Measurements from ENCODE around the gene TPD52L2.
"Not testable (repeated sequence)": the region's sequence is repeated elsewhere in the genome, so short reads cannot be mapped to it uniquely, and the experiment has no call there.

Gene TPD52L2

DNA sequence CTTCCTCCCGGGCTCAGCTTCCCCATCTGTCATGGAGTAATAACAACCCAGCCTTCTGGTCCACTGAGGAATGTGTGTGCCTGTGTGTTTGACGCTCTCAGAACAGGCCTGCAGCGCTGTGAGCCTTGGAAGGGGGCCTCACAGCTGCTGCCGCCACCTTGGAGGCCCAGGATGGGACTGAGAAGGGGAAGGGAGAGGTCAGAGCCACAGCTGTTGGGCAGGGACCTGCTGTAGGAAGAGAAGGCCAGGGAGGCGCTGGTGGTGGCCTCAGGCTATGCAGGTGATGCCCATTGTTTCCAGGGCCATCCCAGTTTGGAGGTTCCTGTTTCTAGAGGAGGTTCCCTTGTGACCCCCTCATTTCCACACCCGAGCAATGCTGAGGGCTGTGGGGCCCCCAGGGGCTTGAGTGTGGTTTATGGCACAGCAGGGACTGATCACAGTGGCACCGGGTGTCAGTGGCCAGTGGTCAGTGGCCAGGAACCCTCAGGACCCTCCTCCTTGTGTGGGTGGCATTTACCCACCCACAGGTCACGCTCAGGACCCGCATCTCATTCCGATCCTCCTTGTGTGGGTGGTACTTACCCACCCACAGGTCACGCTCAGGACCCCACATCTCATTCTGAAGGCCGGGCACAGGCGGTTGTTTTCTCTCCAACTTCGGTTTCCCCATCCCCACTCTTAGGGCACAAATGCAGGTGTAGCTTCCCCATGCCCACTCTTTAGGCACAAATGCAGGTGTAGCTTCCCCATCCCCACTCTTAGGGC, 14.0 kb downstream of the TPD52L2 start:
- no peak for DNase-seq (ENCODE audit: low read depth in 2 of 2)

GRCh38 chr20:63880901-63881300, 15.8 kb downstream of the TPD52L2 start:
- DNase-seq (ENCODE audit: low read depth in 2 of 2), result not testable (repeated sequence)

DNA sequence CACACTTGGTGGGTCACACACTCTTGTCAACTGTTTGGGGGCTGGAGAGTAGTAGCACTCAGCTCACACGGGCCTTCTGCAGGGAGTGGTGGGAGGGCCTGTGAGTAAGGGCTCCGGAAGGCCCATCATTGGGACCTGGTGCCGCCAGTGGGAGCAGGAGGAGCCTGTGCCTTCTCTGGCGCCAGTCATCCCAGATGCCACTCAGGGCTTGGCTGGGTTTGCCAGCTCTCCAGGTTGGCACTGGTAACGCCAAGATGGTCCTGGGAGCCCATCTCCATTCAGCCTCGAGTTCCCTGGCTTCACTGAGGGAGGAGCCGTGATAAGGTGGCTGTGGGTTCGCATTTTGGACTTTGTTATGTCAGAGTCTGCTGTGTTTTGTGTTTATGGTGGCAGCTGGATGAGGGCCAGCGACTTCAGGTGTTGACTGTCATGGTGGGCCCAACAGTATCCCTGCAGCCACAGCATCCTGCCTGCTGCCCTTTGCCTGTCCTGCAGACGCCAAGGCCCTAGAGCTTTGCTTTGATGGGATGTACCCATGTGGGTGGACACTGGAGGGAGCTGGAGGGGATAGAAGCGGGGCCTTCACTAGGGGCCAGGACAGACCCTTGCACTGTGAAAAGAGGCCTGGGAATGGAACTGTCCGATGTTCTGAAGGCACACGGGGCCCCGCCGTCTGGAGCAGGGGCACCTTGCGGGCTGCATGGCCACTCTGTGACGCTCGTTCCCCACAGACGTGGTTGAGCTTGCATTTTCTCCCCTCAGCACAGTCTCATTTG, 16.6 kb downstream of the TPD52L2 start:
- DNase-seq (ENCODE audit: low read depth in 2 of 2), result no peak

GRCh38 chr20:63882257-63883200, 17.5 kb downstream of the TPD52L2 start:
- no peak for DNase-seq (ENCODE audit: low read depth in 2 of 2)

DNA sequence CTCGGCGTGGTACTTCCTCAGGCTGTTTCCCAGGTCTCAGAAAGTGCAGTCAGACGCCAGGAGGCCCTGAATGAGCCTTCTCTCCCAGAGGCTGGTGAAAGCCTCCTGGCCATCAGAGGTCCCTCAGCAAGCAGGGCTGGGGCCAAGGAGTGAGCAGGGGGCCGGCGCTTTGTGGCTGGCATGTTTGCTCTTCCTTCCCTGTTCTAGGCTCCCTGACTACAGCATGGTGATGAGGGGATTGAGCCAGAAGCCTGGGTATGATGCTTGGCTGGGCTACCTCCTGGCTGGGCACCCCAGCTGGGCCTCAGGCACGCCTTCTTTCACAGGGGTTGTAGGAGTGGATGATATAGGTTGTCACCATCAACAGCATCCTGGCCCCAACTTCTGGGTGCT, 18.1 kb downstream of the TPD52L2 start:
- DNase-seq (ENCODE audit: low read depth in 2 of 2), result no peak

GRCh38 chr20:63884506-63885263, 19.6 kb downstream of the TPD52L2 start:
- DNase-seq (ENCODE audit: low read depth in 2 of 2), result no peak

- DNase-seq (ENCODE audit: low read depth in 2 of 2), result no peak
These were observed 20.4 kb downstream of the TPD52L2 start for GRCh38 chr20:63885264-63886053.

DNA sequence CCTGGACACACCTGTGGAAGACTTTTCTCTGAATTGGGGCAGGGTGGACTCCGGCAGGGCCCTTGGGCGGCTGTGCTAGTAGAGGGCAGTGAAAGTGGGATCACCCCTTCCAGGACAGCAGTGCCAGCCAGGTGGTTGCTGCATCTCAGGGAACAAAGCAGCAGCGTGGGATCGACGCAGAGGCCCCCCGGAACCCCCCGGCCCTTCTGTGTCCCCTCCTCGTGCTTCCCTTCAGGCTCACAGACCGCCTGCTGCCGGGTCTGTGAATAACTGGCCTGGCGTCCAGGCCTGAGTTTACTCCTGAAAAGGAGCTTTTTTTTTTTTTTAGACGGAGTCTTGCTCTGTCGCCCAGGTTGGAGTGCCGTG, 21.0 kb downstream of the TPD52L2 start:
- DNase-seq (ENCODE audit: low read depth in 2 of 2), result no peak

GRCh38 chr20:63886921-63887320, 21.9 kb downstream of the TPD52L2 start:
- no peak for DNase-seq (ENCODE audit: low read depth in 2 of 2)

- no peak for DNase-seq (ENCODE audit: low read depth in 2 of 2)
These were observed 24.5 kb downstream of the TPD52L2 start for GRCh38 chr20:63889241-63890200.

DNA sequence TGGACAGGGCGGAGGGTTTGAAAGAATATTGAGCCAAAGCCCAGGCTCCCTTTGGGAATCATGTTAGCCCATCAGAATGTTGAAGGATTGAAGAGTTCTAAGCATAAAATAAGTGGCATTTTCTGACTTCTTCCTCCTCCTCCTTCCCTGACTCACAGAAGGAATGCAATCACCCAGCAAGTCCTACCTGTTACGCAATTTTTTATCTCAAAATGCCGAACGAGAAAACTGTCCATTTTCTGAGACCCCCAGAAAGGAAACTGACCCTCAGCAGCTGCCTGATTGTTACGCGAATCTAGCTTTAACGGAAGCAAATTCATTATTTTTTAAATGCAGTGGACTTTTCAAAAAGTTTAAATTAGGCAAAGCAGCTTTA, 25.1 kb downstream of the TPD52L2 start:
- no peak for DNase-seq (ENCODE audit: low read depth in 2 of 2)

DNA sequence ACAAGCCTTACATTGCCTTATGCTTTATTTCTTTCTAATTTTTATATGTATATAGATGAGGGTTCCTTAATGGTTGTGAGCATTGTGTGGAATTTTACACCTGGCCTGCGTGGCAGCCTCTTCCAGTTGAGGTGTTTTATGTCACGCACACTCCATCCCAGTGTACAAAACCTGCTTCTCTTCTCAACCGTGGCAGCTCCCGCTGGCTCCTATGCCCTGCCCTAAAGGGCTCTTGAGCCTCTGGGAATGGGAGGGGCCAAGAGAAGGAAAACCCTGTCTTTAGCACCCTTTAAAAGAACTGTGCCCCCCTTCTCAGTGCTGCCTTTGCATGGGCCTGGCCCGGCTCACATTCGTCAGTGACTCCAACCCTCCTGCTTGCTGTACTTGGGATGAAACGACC, 25.5 kb downstream of the TPD52L2 start:
- no peak for DNase-seq (ENCODE audit: low read depth in 2 of 2)

GRCh38 chr20:63891061-63892002, 26.3 kb downstream of the TPD52L2 start:
- no peak for DNase-seq (ENCODE audit: low read depth in 2 of 2)

GRCh38 chr20:63892402-63892801, 27.3 kb downstream of the TPD52L2 start:
- DNase-seq (ENCODE audit: low read depth in 2 of 2), result no peak

- DNase-seq (ENCODE audit: low read depth in 2 of 2), result no peak
These were observed 28.9 kb downstream of the TPD52L2 start for GRCh38 chr20:63893999-63894357.

DNA sequence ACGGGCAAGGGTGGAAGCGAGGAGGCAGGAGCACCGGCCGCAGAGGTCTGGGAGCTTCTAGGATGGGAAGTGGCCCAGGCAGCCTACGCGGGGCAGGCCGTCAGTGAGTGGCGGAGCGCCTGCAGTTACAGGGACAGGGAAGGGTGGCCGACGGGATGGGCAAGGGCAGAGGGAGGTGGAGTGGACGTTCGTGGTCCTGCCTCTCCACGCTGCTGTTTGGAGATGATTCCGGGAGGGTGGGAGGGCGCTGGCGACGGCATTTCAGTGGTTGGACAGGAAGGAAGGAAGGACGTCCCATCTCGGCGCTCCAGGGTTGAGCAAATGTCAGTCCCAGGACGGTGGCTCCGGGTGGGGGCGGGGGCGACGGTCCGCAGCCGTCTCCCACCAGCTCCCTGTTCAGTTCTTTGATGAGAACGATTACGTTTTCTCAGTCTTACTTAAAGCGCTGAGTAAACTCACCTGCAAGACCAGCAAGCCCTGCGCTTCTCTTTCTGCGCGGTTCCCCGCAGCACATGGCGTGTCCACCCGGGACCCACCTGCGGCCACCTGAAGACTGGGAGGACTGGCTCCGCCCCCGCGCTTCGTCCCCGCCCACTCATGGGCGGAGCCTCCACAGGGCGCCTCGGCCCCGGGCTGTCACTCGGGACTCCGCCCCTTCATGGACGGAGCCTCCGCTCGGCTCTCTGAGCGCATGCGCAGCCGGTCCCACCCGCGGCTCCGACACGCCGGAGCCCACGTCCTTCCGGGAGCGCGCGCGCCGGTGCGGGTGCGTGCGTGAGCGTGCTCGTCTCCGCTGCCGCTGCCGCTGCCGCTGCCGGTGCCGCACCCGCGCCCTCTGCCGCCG, 29.5 kb downstream of the TPD52L2 start, which contains the start of gene DNAJC5:
Gene DNAJC5 (plus strand): TSS at position 769 of the 844 bp plus-strand sequence. CDS start 33,220 bp downstream, outside the sequence.
- DNase-seq (ENCODE audit: low read depth in 2 of 2), result peak; percentile 93 to 94

- no peak for DNase-seq (ENCODE audit: low read depth in 2 of 2)
These were observed 30.3 kb downstream of the TPD52L2 start for GRCh38 chr20:63895202-63895951.

Data from stimulated activated CD8-positive, alpha-beta memory T cell treated with anti-CD3 and anti-CD28 coated beads, Interleukin-2, amount 100 ng/mL, for 48 hours (primary cell).